Liver (tissue), 9 donors: ENCODE results near the gene LRRC47. TPM values are rescaled to one million over a fixed set of nuclear protein-coding genes. Genes with fewer than 3 reads are reported as not detected.

ENCODE experiments used
- DNase-seq: peaks from one replicate; pipeline ENCODE4 v3.0.0-alpha.2; 2017; ENCODE audit warnings: low spot score
- H3K27ac ChIP-seq, 2 donors: one replicate each; pipeline ENCODE4 v1.7.0; 2013; ENCODE audit warnings: inconsistent platforms in 2 of 2, low read length in 2 of 2, control low read depth in 1 of 2, low read depth in 1 of 2, mild to moderate bottlenecking in 1 of 2
- H3K27me3 ChIP-seq, 4 donors: one replicate each; pipeline versions ENCODE4 v1.6.1 to v1.7.0; 2013; ENCODE audit warnings: low read length in 3 of 4, inconsistent platforms in 1 of 4, mild to moderate bottlenecking in 1 of 4, moderate library complexity in 1 of 4; ENCODE audit not compliant: control insufficient read depth in 4 of 4, insufficient read depth in 4 of 4
- H3K36me3 ChIP-seq, 4 donors: one replicate each; pipeline versions ENCODE4 v1.6.1 to v1.7.0; 2013; ENCODE audit warnings: low read length in 3 of 4, mild to moderate bottlenecking in 3 of 4, low read depth in 1 of 4, moderate library complexity in 1 of 4; ENCODE audit not compliant: control insufficient read depth in 4 of 4, insufficient read depth in 3 of 4
- H3K4me1 ChIP-seq, 4 donors: one replicate each; pipeline versions ENCODE4 v1.6.1 to v1.7.0; 2013; ENCODE audit warnings: low read length in 3 of 4, mild to moderate bottlenecking in 3 of 4, moderate library complexity in 1 of 4; ENCODE audit not compliant: control insufficient read depth in 4 of 4, insufficient read depth in 4 of 4
- H3K4me3 ChIP-seq, 3 donors: one replicate each; pipeline versions ENCODE4 v1.6.1 to v1.7.0; 2013; ENCODE audit warnings: low read length in 3 of 3, control low read depth in 1 of 3, low read depth in 1 of 3, mild to moderate bottlenecking in 1 of 3
- H3K9ac ChIP-seq, 2 donors: one replicate each; pipeline ENCODE4 v1.7.0; 2013; ENCODE audit warnings: low read length in 2 of 2, mild to moderate bottlenecking in 2 of 2, moderate library complexity in 2 of 2, control low read depth in 1 of 2, low read depth in 1 of 2
- H3K9me3 ChIP-seq, 4 donors: one replicate each; pipeline versions ENCODE4 v1.6.1 to v1.7.0; 2013; ENCODE audit warnings: low read length in 3 of 4; ENCODE audit not compliant: control insufficient read depth in 4 of 4
- EGR1 ChIP-seq, 2 donors: IDR thresholded peaks; 2 replicates each; pipeline ENCODE4 v1.6.1; 2016 to 2018; ENCODE audit warnings: antibody characterized with exemption in 2 of 2, low read depth in 2 of 2
- FOXA1 ChIP-seq: IDR thresholded peaks from 2 replicates; pipeline ENCODE4 v1.6.1; 2016; ENCODE audit warnings: antibody characterized with exemption
- FOXA2 ChIP-seq: IDR thresholded peaks from 2 replicates; pipeline ENCODE4 v1.6.1; 2016; ENCODE audit warnings: antibody characterized with exemption
- GABPA ChIP-seq, 2 donors: IDR thresholded peaks in 1 of 2; conservative IDR thresholded peaks in 1 of 2; 2 replicates each; pipeline ENCODE4 v1.6.1; 2016; ENCODE audit warnings: antibody characterized with exemption in 2 of 2, mild to moderate bottlenecking in 1 of 2, moderate library complexity in 1 of 2
- HNF4A ChIP-seq, 2 donors: conservative IDR thresholded peaks; 2 replicates each; pipeline ENCODE4 v1.6.1; 2016; ENCODE audit warnings: antibody characterized with exemption in 2 of 2, mild to moderate bottlenecking in 2 of 2
- HNF4G ChIP-seq: IDR thresholded peaks from 2 replicates; pipeline ENCODE4 v1.6.1; 2016; ENCODE audit warnings: antibody characterized with exemption
- JUND ChIP-seq, 2 donors: IDR thresholded peaks; 2 replicates each; pipeline ENCODE4 v1.6.1; 2016; ENCODE audit warnings: antibody characterized with exemption in 2 of 2
- NR2F2 ChIP-seq: IDR thresholded peaks from 2 replicates; pipeline ENCODE4 v1.6.1; 2016; ENCODE audit warnings: antibody characterized with exemption
- RAD21 ChIP-seq, 2 donors: IDR thresholded peaks; 2 replicates each; pipeline ENCODE4 v1.6.1; 2016; ENCODE audit warnings: antibody characterized with exemption in 2 of 2, mild to moderate bottlenecking in 2 of 2
- REST ChIP-seq: IDR thresholded peaks from 2 replicates; pipeline ENCODE4 v1.6.1; 2016; ENCODE audit warnings: antibody characterized with exemption, mild to moderate bottlenecking
- RXRA ChIP-seq, 2 donors: IDR thresholded peaks; 2 replicates each; pipeline ENCODE4 v1.6.1; 2017 to 2018; ENCODE audit warnings: antibody characterized with exemption in 2 of 2, mild to moderate bottlenecking in 1 of 2
- SP1 ChIP-seq: IDR thresholded peaks from 2 replicates; pipeline ENCODE4 v1.6.1; 2018; ENCODE audit warnings: antibody characterized with exemption, mild to moderate bottlenecking
- TAF1 ChIP-seq: conservative IDR thresholded peaks from 2 replicates; pipeline ENCODE4 v1.6.1; 2016; ENCODE audit warnings: antibody characterized with exemption, mild to moderate bottlenecking
- YY1 ChIP-seq: IDR thresholded peaks from 2 replicates; pipeline ENCODE4 v1.6.1; 2016; ENCODE audit warnings: antibody characterized with exemption, mild to moderate bottlenecking
- ZBTB33 ChIP-seq: IDR thresholded peaks from 2 replicates; pipeline ENCODE4 v1.6.1; 2016; ENCODE audit warnings: antibody characterized with exemption
- WGBS: extraction: QIAGEN DNeasy Blood & Tissue Kit; methylation state at CpG from one replicate; pipeline ENCODE4 v1.1.7; 2013; 5-methylcytosine and 5-hydroxymethylcytosine counted together
- polyA plus RNA-seq, 2 donors: library from polyadenylated mRNA; stranded (reverse) in 1 of 2; unstranded in 1 of 2; fragments of 200-250 nt in 1 of 2; fragments of >200 nt in 1 of 2; fragmentation: Nextera tagmentation in 1 of 2; extraction: Ambion mirVana in 1 of 2; gene quantifications; one replicate each; pipeline versions ENCODE4 v1.2.1 to v1.2.3, GENCODE V29; 2013 to 2015
- total RNA-seq, 2 donors: library from RNA; depleted of rRNA; stranded (reverse); fragments of >200 nt; gene quantifications; one replicate each; pipeline ENCODE4 v1.2.3, GENCODE V29; 2014
- TF ChIP-seq, protein P1 (sequence below): IDR thresholded peaks from 2 replicates; pipeline ENCODE4 v1.6.1; 2016; ENCODE audit warnings: antibody characterized with exemption
- TF ChIP-seq, protein P2 (sequence below): IDR thresholded peaks from 2 replicates; pipeline ENCODE4 v1.6.1; 2016; ENCODE audit warnings: antibody characterized with exemption
- TF ChIP-seq, protein P3 (sequence below): fragments of 150-350 bp; IDR thresholded peaks from 2 replicates; pipeline ENCODE4 v1.5.1; 2017; ENCODE audit warnings: improper control_type of control experiment, low read depth, low read length; ENCODE audit not compliant: missing input control
- donor health status: healthy.
- donor health status: healthy.
- donor health status: healthy.
- donor health status: healthy.
- donor health status: healthy.

Gene LRRC47
- total and polyA plus RNA-seq, 4 donors: 8.7 to 23.8 (median 15.4) TPM

DNA sequence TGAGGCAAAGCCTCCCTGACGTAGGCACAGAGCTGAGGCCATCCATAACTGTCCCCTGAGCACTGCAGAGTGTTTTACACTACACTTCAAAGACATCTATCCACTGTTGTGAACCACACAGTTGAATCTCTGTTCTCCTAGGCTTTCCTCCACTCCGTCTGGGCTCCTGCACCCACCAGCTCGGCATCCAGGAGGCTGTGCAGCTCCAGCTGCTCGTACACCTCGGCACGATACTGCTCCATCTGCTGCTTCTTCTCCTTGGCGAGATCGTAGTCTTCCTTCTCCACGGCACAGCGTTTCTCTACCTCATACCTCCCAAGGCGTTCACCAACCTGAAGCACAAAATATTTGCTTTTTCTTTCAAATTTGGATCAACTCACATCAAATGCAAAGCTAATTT is 42.5 kb upstream of the LRRC47 start:
- no peaks in the 10 kb centered on the region for H3K27me3 ChIP-seq
- no peak overlapping the region for H3K4me3 ChIP-seq
- H3K36me3 ChIP-seq: peaks cover 14 to 62% (median 43%) of the 10 kb centered on the region in 4 donors
- H3K9ac ChIP-seq: no peak overlapping the region
- TF ChIP-seq FOXA1: no peak
- TF ChIP-seq RAD21 (IDR thresholded peaks at IDR 0.05): no peak
- TF ChIP-seq GABPA (IDR thresholded peaks at IDR 0.05 in 1 of 2, conservative IDR thresholded peaks at IDR 0.05 in 1 of 2): no peak
- TF ChIP-seq, protein P1, sequence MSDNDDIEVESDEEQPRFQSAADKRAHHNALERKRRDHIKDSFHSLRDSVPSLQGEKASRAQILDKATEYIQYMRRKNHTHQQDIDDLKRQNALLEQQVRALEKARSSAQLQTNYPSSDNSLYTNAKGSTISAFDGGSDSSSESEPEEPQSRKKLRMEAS: no peak
- TF ChIP-seq, protein P2, sequence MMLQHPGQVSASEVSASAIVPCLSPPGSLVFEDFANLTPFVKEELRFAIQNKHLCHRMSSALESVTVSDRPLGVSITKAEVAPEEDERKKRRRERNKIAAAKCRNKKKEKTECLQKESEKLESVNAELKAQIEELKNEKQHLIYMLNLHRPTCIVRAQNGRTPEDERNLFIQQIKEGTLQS: no peak
- no peaks in the 10 kb centered on the region for H3K4me1 ChIP-seq
- H3K27ac ChIP-seq: no peak overlapping the region
- 97% methylated on average over 11 of the region's 11 CpGs for WGBS
- no peaks in the 10 kb centered on the region for H3K9me3 ChIP-seq
- DNase-seq: no peak

GRCh38 chr1:3837685-3838084 is 41.4 kb upstream of the LRRC47 start:
- TF ChIP-seq YY1: no peak
- TF ChIP-seq, protein P1: no peak
- TF ChIP-seq SP1: no peak
- DNase-seq: no peak
- H3K36me3 ChIP-seq: peaks cover 13 to 67% (median 48%) of the 10 kb centered on the region in 4 donors
- H3K9ac ChIP-seq: no peak overlapping the region
- H3K27ac ChIP-seq: no peak overlapping the region
- no peaks in the 10 kb centered on the region for H3K4me1 ChIP-seq
- whole genome bisulfite sequencing: 59% methylated on average over 1 of the region's 1 CpG
- H3K9me3 ChIP-seq: no peaks in the 10 kb centered on the region
- H3K4me3 ChIP-seq: no peak overlapping the region
- no peaks in the 10 kb centered on the region for H3K27me3 ChIP-seq

DNA sequence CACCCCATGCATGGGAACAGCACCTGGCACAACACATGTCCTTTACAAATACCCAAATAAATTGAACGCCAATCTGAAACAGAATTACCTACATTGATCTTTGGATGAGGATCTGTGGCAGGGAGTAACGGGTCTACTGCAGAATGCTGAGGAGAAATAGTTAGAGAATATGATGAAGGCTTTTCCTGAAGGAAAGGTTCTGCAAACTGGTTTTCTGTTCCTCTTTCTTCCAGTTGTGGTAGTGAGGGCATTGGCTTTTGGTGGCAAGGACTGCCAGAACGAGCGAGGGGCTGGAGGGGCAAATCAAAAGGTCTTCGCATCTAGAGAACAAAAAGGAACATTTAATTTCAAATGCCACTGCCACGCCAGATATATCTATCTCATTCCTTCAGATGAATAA is 40.9 kb upstream of the LRRC47 start:
- Histone ChIP-seq H3K4me1 (no peaks in the 10 kb centered on the region), H3K27me3 (no peaks in the 10 kb centered on the region), H3K36me3 (peaks cover 12 to 68% (median 50%) of the 10 kb centered on the region in 4 donors), H3K9me3 (no peaks in the 10 kb centered on the region), H3K9ac (no peak overlapping the region), H3K27ac (no peak overlapping the region), H3K4me3 (no peak overlapping the region)
- WGBS: 98% methylated on average over 6 of the region's 6 CpGs
- TF ChIP-seq ZBTB33 (no peak), SP1 (no peak), HNF4A (conservative IDR thresholded peaks at IDR 0.05) (no peak), REST (no peak), JUND (IDR thresholded peaks at IDR 0.05) (no peak), GABPA (IDR thresholded peaks at IDR 0.05 in 1 of 2, conservative IDR thresholded peaks at IDR 0.05 in 1 of 2) (no peak), YY1 (no peak), TAF1 (no peak), RXRA (IDR thresholded peaks at IDR 0.05) (no peak), FOXA1 (no peak), FOXA2 (no peak), EGR1 (IDR thresholded peaks at IDR 0.05; ENCODE audit: low read depth in 2 of 2) (no peak), HNF4G (no peak), RAD21 (IDR thresholded peaks at IDR 0.05) (no peak), NR2F2 (no peak)
- TF ChIP-seq, protein P2: no peak
- TF ChIP-seq, protein P3, sequence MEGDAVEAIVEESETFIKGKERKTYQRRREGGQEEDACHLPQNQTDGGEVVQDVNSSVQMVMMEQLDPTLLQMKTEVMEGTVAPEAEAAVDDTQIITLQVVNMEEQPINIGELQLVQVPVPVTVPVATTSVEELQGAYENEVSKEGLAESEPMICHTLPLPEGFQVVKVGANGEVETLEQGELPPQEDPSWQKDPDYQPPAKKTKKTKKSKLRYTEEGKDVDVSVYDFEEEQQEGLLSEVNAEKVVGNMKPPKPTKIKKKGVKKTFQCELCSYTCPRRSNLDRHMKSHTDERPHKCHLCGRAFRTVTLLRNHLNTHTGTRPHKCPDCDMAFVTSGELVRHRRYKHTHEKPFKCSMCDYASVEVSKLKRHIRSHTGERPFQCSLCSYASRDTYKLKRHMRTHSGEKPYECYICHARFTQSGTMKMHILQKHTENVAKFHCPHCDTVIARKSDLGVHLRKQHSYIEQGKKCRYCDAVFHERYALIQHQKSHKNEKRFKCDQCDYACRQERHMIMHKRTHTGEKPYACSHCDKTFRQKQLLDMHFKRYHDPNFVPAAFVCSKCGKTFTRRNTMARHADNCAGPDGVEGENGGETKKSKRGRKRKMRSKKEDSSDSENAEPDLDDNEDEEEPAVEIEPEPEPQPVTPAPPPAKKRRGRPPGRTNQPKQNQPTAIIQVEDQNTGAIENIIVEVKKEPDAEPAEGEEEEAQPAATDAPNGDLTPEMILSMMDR: no peak
- TF ChIP-seq, protein P1: no peak
- DNase-seq: no peak
